Measurements from ENCODE around the gene MICU2. TPM values are rescaled to one million over a fixed set of nuclear protein-coding genes. Genes with fewer than 3 reads are reported as not detected.

The MICU2 gene
- total and polyA plus RNA-seq, 2 of the 4 experiments (the other 2 are of a cell fraction) = 14.9 to 25.0 TPM

- no peak overlapping the region for H2AK5ac ChIP-seq (ENCODE audit: low read depth, low read length)
- H3K79me1 ChIP-seq (ENCODE audit: low read depth in 1 of 2, low read length in 2 of 2) = peaks cover 14 to 16% of the 10 kb centered on the region in 2 experiments; a peak in 3 of 4 replicates
- CTCF ChIA-PET = no interaction called here
- WGBS, 2 experiments (ENCODE audit: extremely low coverage in 2 of 2, insufficient read length in 1 of 2) = no CpG with 5 or more reads among the region's 1 CpG
- no peak overlapping the region for H4K8ac ChIP-seq (ENCODE audit: low read depth in 2 of 2, low read length in 2 of 2)
- H3K23ac ChIP-seq (ENCODE audit: low read depth, low read length) = no peak overlapping the region
- H2BK120ac ChIP-seq (ENCODE audit: low read depth, low read length) = no peak overlapping the region
- dilution Hi-C loops (cut with HindIII; ENCODE audit: low sequenced_read_pairs, unreplicated experiment) = no loop called here
- in situ Hi-C loops (cut with MboI; ENCODE audit: low sequenced_read_pairs) = no loop called here
- H2AK9ac ChIP-seq (replicated peaks; ENCODE audit: low read depth, low read length, poor library complexity) = no peak overlapping the region
- no peaks in the 10 kb centered on the region for H3K36me3 ChIP-seq (ENCODE audit: control insufficient read depth, insufficient read depth, low read length)
- H2AFZ ChIP-seq (replicated peaks; ENCODE audit: low read length, poor library complexity) = no peak overlapping the region
- H3K4ac ChIP-seq (ENCODE audit: low read depth, low read length) = no peak overlapping the region
- H2BK5ac ChIP-seq (ENCODE audit: low read depth, low read length, poor library complexity, severe bottlenecking) = no peak overlapping the region
- H3K9me1 ChIP-seq (ENCODE audit: insufficient read depth, low read length) = peaks cover 3% of the 10 kb centered on the region; the same call in 1 of the 2 replicates
- H3K4me1 ChIP-seq (ENCODE audit: control insufficient read depth, insufficient read depth, low read length) = peaks cover 1% of the 10 kb centered on the region; the same call in 1 of the 2 replicates
- H3K27me3 ChIP-seq (ENCODE audit: control insufficient read depth, insufficient read depth, low read length) = no peaks in the 10 kb centered on the region
- H3K56ac ChIP-seq (ENCODE audit: extremely low read depth, insufficient read depth, low read length) = no peak overlapping the region
- no peaks in the 10 kb centered on the region for H3K9me3 ChIP-seq (ENCODE audit: control insufficient read depth, insufficient read depth, low read length)
- no peak overlapping the region for H4K5ac ChIP-seq (ENCODE audit: low read depth, low read length)
- H3K14ac ChIP-seq (replicated peaks; ENCODE audit: low read depth, low read length) = no peak overlapping the region
- no peak for ATAC-seq (ENCODE audit: low read depth)
- no peaks in the 10 kb centered on the region for H4K20me1 ChIP-seq (ENCODE audit: insufficient read depth, low read length)
- no peak overlapping the region for H2BK20ac ChIP-seq (ENCODE audit: low read depth, low read length)
- TF ChIP-seq CHD1 (IDR thresholded peaks at IDR 0.05; ENCODE audit: low read depth, low read length) = no peak
- TF ChIP-seq BHLHE40 (IDR thresholded peaks at IDR 0.05; ENCODE audit: low read depth, low read length) = no peak
- no peak for TF ChIP-seq RCOR1 (IDR thresholded peaks at IDR 0.05; ENCODE audit: insufficient replicate concordance, low read length)
- TF ChIP-seq POLR2A (IDR thresholded peaks at IDR 0.05; ENCODE audit: low read depth, low read length) = no peak
- no peak for TF ChIP-seq CTCF (conservative IDR thresholded peaks at IDR 0.05; ENCODE audit: low read depth, low read length)
- no peak for TF ChIP-seq CEBPB (IDR thresholded peaks at IDR 0.05; ENCODE audit: low read depth, low read length)
- TF ChIP-seq ELK1 (IDR thresholded peaks at IDR 0.05; ENCODE audit: borderline replicate concordance, low read depth, low read length) = no peak
- no peak for TF ChIP-seq MAZ (IDR thresholded peaks at IDR 0.05; ENCODE audit: borderline replicate concordance, low read depth, low read length)
- TF ChIP-seq RAD21 (IDR thresholded peaks at IDR 0.05; ENCODE audit: low read length) = no peak
- TF ChIP-seq USF2 (IDR thresholded peaks at IDR 0.05; ENCODE audit: low read depth, low read length) = no peak
- no peak for TF ChIP-seq NFE2L2 (IDR thresholded peaks at IDR 0.05; ENCODE audit: low read depth, low read length)
- TF ChIP-seq RFX5 (IDR thresholded peaks at IDR 0.05; ENCODE audit: low read depth, low read length) = no peak
- TF ChIP-seq MAFK (IDR thresholded peaks at IDR 0.05; ENCODE audit: low read depth, low read length) = no peak
- no peak for TF ChIP-seq FOS (IDR thresholded peaks at IDR 0.05; ENCODE audit: low read depth, low read length)
- TF ChIP-seq SMC3 (IDR thresholded peaks at IDR 0.05; ENCODE audit: low read depth, low read length) = no peak
- TF ChIP-seq MXI1 (IDR thresholded peaks at IDR 0.05; ENCODE audit: borderline replicate concordance, low read depth, low read length) = no peak
- H4K91ac ChIP-seq (ENCODE audit: insufficient read depth, low read depth, low read length) = no peak overlapping the region
- DNase-seq = no peak
- no peak overlapping the region for H3K18ac ChIP-seq (ENCODE audit: low read depth, low read length)
- intact Hi-C loops (cut with micrococcal nuclease) = no loop called here
- no peak overlapping the region for H3K9ac ChIP-seq (ENCODE audit: low read depth, low read length)
- H2BK15ac ChIP-seq (ENCODE audit: low read depth, low read length) = no peak overlapping the region
- H3K4me3 ChIP-seq (ENCODE audit: insufficient read depth, low read depth, low read length) = no peak overlapping the region
- H3K4me2 ChIP-seq (ENCODE audit: low read depth, low read length) = no peak overlapping the region
- BruUV-seq (replicated peaks) = no TSS peak
- no peak overlapping the region for H3K27ac ChIP-seq (ENCODE audit: insufficient read depth, low read length)
- POLR2A ChIA-PET (ENCODE audit: unreplicated experiment) = no interaction called here
Measured at GRCh38 chr13:21544515-21544914, 59.5 kb downstream of the MICU2 start.

Measured in IMR-90 (cell line).